DOHH2 (cell line): ENCODE results near the gene SLC25A33.
"Not testable (repeated sequence)": the region's sequence is repeated elsewhere in the genome, so short reads cannot be mapped to it uniquely, and the experiment has no call there.

Source experiments
- H3F3A ChIP-seq: fragments of 200-600 bp; sonication (generic), shearing (Covaris generic); 2 replicates; pipeline ENCODE4 v1.6.0; 2016; ENCODE audit warnings: antibody characterized with exemption, mild to moderate bottlenecking; ENCODE audit not compliant: control insufficient read depth, insufficient read depth
- H3K27ac ChIP-seq: fragments of 200-600 bp; sonication (generic); 2 replicates; pipeline ENCODE4 v1.5.1; 2014; ENCODE audit warnings: low read depth, mild to moderate bottlenecking, low read length, moderate library complexity
- H3K27me3 ChIP-seq: fragments of 200-600 bp; sonication (generic); 2 replicates; pipeline ENCODE4 v1.6.1; 2014; ENCODE audit warnings: mild to moderate bottlenecking, low read length, mixed read lengths; ENCODE audit not compliant: control insufficient read depth
- H3K36me3 ChIP-seq: fragments of 200-600 bp; sonication (generic); 2 replicates; pipeline ENCODE4 v1.6.1; 2014; ENCODE audit warnings: mild to moderate bottlenecking, low read length, moderate library complexity, mixed read lengths; ENCODE audit not compliant: control insufficient read depth
- H3K4me1 ChIP-seq: fragments of 200-600 bp; sonication (generic); 2 replicates; pipeline ENCODE4 v1.6.1; 2014; ENCODE audit warnings: mild to moderate bottlenecking, low read length, mixed read lengths; ENCODE audit not compliant: control insufficient read depth
- H3K4me2 ChIP-seq: fragments of 200-600 bp; sonication (generic); 2 replicates; pipeline ENCODE4 v1.6.0; 2014; ENCODE audit warnings: mild to moderate bottlenecking, low read length, moderate library complexity
- H3K4me3 ChIP-seq: fragments of 200-600 bp; sonication (generic); 2 replicates; pipeline ENCODE4 v1.5.1; 2014; ENCODE audit warnings: mild to moderate bottlenecking, low read length, mixed read lengths
- H3K79me2 ChIP-seq: fragments of 200-600 bp; sonication (generic); 2 replicates; pipeline ENCODE4 v1.6.1; 2014; ENCODE audit warnings: mild to moderate bottlenecking, low read length, mixed read lengths; ENCODE audit not compliant: control insufficient read depth
- H3K9me2 ChIP-seq: fragments of 200-600 bp; sonication (generic); replicated peaks from 2 replicates; pipeline ENCODE4 v1.6.1; 2014; ENCODE audit warnings: mild to moderate bottlenecking, low read length, mixed read lengths; ENCODE audit not compliant: control insufficient read depth
- H3K9me3 ChIP-seq: fragments of 200-600 bp; sonication (generic); 2 replicates; pipeline ENCODE4 v1.6.1; 2014; ENCODE audit warnings: antibody characterized with exemption, low read length, mixed read lengths; ENCODE audit not compliant: control insufficient read depth, insufficient read depth
- H4K20me1 ChIP-seq: fragments of 200-600 bp; sonication (generic); 2 replicates; pipeline ENCODE4 v1.6.0; 2014; ENCODE audit warnings: low read depth, mild to moderate bottlenecking, antibody characterized with exemption, low read length, moderate library complexity; ENCODE audit not compliant: control insufficient read depth, insufficient read depth
- CTCF ChIP-seq: fragments of 200-600 bp; sonication (generic); IDR thresholded peaks from one replicate; pipeline ENCODE4 v1.5.1; 2014; ENCODE audit warnings: antibody characterized with exemption, mild to moderate bottlenecking, low read depth, low read length; ENCODE audit not compliant: poor library complexity, severe bottlenecking
- EZH2phosphoT487 ChIP-seq: fragments of 200-600 bp; sonication (generic); IDR thresholded peaks from 2 replicates; pipeline ENCODE4 v1.6.1; 2017; ENCODE audit warnings: borderline replicate concordance, mild to moderate bottlenecking, antibody characterized with exemption, low read length, moderate library complexity, mixed read lengths

The SLC25A33 gene

GRCh38 chr1:9569267-9569666, 30.0 kb downstream of the SLC25A33 start:
- peaks cover under 1% of the 10 kb centered on the region for H3K79me2 ChIP-seq
- no peak overlapping the region for H3K27ac ChIP-seq
- no peaks in the 10 kb centered on the region for H4K20me1 ChIP-seq
- no peaks in the 10 kb centered on the region for H3K9me2 ChIP-seq
- no peak overlapping the region for H3K4me2 ChIP-seq
- H3K9me3 ChIP-seq = no peaks in the 10 kb centered on the region
- no peak for TF ChIP-seq CTCF
- no peak for TF ChIP-seq EZH2phosphoT487
- H3F3A ChIP-seq = no peaks in the 10 kb centered on the region
- H3K4me3 ChIP-seq = no peak overlapping the region
- peaks cover 23% of the 10 kb centered on the region for H3K4me1 ChIP-seq
- peaks cover 45% of the 10 kb centered on the region for H3K36me3 ChIP-seq
- H3K27me3 ChIP-seq = no peaks in the 10 kb centered on the region

- not testable (repeated sequence) for H3K9me3 ChIP-seq, H3K4me2 ChIP-seq, H3K27ac ChIP-seq, H3F3A ChIP-seq, H3K79me2 ChIP-seq, H3K27me3 ChIP-seq, H3K4me3 ChIP-seq, H3K9me2 ChIP-seq, H4K20me1 ChIP-seq
- Histone ChIP-seq H3K4me1 (peaks cover 23% of the 10 kb centered on the region), H3K36me3 (peaks cover 44% of the 10 kb centered on the region)
These were observed 31.7 kb downstream of the SLC25A33 start for GRCh38 chr1:9570886-9571529.

GRCh38 chr1:9573723-9574122, 34.5 kb downstream of the SLC25A33 start:
- Histone ChIP-seq H3K36me3 (peaks cover 39% of the 10 kb centered on the region), H4K20me1 (no peaks in the 10 kb centered on the region), H3K27me3 (no peaks in the 10 kb centered on the region), H3F3A (no peaks in the 10 kb centered on the region), H3K4me3 (no peak overlapping the region), H3K27ac (no peak overlapping the region), H3K9me3 (no peaks in the 10 kb centered on the region), H3K9me2 (no peaks in the 10 kb centered on the region), H3K4me1 (peaks cover 6% of the 10 kb centered on the region), H3K79me2 (no peaks in the 10 kb centered on the region), H3K4me2 (no peak overlapping the region)
- no peak for TF ChIP-seq CTCF
- TF ChIP-seq EZH2phosphoT487 = no peak

- TF ChIP-seq EZH2phosphoT487 = no peak
- TF ChIP-seq CTCF = no peak
- Histone ChIP-seq H3K9me3 (no peaks in the 10 kb centered on the region), H3K4me1 (no peaks in the 10 kb centered on the region), H3K79me2 (no peaks in the 10 kb centered on the region), H3K36me3 (peaks cover 42% of the 10 kb centered on the region), H4K20me1 (no peaks in the 10 kb centered on the region), H3K9me2 (no peaks in the 10 kb centered on the region), H3K4me2 (no peak overlapping the region), H3K27me3 (no peaks in the 10 kb centered on the region), H3K27ac (no peak overlapping the region), H3K4me3 (no peak overlapping the region), H3F3A (no peaks in the 10 kb centered on the region)
These were observed 36.2 kb downstream of the SLC25A33 start for GRCh38 chr1:9575486-9575885.
